Omental fat pad (tissue), 4 donors: Measurements from ENCODE around the gene SUPT4H1. TPM values are rescaled to one million over a fixed set of nuclear protein-coding genes. Genes with fewer than 3 reads are reported as not detected.

ENCODE experiments used
- ATAC-seq: fragments of 150-250 bp; one replicate; pipeline ENCODE4 v1.9.1; 2016; ENCODE audit warnings: mild to moderate bottlenecking, moderate library complexity; ENCODE audit not compliant: low FRiP score
- DNase-seq: peaks from one replicate; pipeline ENCODE4 v3.0.0-alpha.2; 2019; ENCODE audit warnings: low spot score
- total RNA-seq, 4 donors: library from RNA; depleted of rRNA; stranded (reverse); fragments of >200 nt; gene quantifications; one replicate each; pipeline ENCODE4 v1.1.0, GENCODE V29; 2016
- TF ChIP-seq, protein P1 (sequence below), 3 donors: fragments of 450-650 bp; IDR thresholded peaks; one replicate each; pipeline ENCODE4 v1.5.1; 2016 to 2017; ENCODE audit warnings: antibody characterized with exemption in 3 of 3, mild to moderate bottlenecking in 3 of 3, moderate library complexity in 2 of 3

The SUPT4H1 gene
- total RNA-seq, 4 donors from 2014 or later: 42.1 to 49.2 (median 47.3) TPM

DNA sequence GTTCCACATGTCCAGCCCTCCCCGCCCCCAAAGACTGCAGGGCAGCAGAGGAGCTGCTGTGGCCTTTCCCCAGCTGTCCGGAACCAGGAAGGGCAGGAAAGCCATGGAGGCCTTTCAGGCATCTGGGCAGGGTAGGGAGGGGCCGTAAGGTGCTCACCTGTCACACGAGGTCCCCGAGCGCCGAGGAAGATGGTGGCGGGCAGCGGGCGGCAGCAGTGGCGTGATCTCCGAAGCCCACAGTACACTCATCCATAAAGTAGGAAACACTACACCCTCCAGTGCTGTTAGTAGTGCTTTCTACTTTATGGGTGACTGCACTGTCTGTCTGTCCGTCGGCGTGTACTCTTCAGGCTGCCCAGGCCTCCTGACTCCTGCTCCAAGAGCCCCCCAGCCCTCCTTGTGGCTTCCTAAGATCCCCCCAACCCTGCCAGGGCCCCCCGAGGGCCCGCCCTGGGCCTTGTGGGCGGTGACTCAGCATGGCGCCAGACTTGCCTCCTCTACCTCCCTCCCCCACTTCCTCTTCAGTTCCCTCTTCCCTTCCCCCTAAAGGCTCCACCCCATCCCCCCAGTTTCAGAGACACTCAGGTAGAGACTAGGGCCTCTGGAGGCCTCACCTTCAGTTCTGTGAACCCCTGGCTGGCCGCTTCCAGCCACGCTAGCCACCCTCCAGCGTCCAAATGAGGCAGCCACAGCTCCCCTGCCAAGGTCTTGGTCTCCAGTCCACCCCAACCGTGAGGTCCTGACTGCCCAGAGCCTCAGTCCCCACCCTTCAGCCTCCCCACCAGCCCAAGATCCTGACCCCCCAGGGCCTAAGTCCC lies 20.8 kb downstream of the SUPT4H1 start:
- DNase-seq (no peak), ATAC-seq (no peak)
- TF ChIP-seq, protein P1, sequence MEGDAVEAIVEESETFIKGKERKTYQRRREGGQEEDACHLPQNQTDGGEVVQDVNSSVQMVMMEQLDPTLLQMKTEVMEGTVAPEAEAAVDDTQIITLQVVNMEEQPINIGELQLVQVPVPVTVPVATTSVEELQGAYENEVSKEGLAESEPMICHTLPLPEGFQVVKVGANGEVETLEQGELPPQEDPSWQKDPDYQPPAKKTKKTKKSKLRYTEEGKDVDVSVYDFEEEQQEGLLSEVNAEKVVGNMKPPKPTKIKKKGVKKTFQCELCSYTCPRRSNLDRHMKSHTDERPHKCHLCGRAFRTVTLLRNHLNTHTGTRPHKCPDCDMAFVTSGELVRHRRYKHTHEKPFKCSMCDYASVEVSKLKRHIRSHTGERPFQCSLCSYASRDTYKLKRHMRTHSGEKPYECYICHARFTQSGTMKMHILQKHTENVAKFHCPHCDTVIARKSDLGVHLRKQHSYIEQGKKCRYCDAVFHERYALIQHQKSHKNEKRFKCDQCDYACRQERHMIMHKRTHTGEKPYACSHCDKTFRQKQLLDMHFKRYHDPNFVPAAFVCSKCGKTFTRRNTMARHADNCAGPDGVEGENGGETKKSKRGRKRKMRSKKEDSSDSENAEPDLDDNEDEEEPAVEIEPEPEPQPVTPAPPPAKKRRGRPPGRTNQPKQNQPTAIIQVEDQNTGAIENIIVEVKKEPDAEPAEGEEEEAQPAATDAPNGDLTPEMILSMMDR (IDR thresholded peaks at IDR 0.05): no peak

DNA sequence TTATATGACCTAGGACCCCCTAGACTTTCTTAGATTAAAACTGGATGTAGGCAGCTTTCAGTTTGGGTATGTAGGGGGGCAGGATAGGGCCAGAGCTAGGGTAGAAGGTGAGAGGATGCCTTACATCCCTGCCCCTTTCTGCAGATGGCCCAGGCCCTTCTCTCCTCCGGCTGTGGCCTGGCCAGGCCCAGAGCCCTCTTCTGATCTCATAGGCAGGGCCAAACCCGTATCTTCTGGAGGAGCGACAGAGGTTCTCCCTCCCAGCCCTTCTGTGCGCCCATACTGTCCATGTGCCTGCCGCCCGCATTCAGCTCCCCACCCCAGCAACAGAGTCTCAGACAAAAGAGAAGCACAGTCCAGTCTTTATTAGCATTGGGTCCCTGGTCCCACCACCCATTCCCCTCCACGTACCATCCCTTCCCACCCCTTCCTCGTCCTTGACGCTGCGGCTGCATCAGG lies 21.4 kb downstream of the SUPT4H1 start:
- TF ChIP-seq, protein P1 (IDR thresholded peaks at IDR 0.05): no peak
- no peak for DNase-seq
- no peak for ATAC-seq

- TF ChIP-seq, protein P1 (IDR thresholded peaks at IDR 0.05): no peak
- no peak for ATAC-seq
- no peak for DNase-seq
These were observed 22.0 kb downstream of the SUPT4H1 start for GRCh38 chr17:58329810-58330537.

DNA sequence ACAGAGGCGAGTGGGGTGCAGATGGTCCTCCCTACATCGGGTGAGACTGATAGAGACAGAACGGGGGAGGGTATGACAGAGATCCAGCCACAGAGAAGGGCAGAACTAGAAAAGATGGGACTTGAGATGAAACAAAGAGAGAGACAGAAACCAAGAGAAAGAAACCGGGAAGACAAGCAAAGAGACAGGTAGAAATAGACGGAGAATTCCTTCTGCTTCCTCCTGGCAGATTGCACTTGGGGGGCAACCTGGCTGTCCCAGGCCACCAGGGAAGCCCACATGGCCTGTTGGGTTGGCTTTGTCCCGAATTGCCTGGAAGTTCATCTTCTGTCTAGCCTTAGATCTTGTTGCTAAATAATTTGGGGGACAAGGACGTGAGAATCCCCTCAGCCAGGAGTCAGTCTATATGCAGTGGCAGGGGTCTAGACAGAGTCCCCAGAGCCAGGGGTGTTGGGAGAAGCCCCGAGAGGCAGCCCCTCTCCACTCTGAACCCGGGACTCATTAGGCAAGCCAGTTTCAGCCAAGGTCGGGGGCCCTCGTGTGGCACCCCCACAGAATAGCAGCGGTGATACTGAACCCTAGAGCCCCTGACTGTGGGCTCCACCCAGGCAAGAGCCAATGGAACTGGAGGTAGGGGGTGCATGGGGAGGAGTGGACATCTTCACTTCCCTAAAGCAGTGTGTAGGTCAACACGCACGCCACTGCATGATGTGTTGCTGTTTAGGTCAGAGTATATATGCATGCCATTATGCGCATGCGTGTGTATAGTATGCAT lies 22.8 kb downstream of the SUPT4H1 start:
- ATAC-seq: no peak

GRCh38 chr17:58328195-58329034 lies 23.6 kb downstream of the SUPT4H1 start, which contains the start of gene TSPOAP1:
TSS of gene TSPOAP1 (minus strand) at chr17:58328795. CDS start at chr17:58327920, 875 bp downstream.
- TF ChIP-seq, protein P1 (IDR thresholded peaks at IDR 0.05): no peak
- ATAC-seq (no peak), DNase-seq (no peak)

More for the DNA sequence above, 22.8 kb downstream of the SUPT4H1 start:
- no peak for DNase-seq
- TF ChIP-seq, protein P1 (IDR thresholded peaks at IDR 0.05): no peak
